Caco-2 (cell line): Measurements from ENCODE around the gene C21orf58. TPM values are rescaled to one million over a fixed set of nuclear protein-coding genes. Genes with fewer than 3 reads are reported as not detected.

Source experiments
- BruUV-seq: library from RNA; stranded (reverse); fragments of 400-500 nt; replicated peaks from 2 replicates; lab custom pipeline; 2021; lab: Mats Ljungman, UMichigan
- CTCF ChIA-PET: fragments of 300-600 bp; sonication (Branson Sonifier 250); formaldehyde crosslinking; loops from one replicate; lab custom pipeline; 2022; ENCODE audit warnings: antibody characterized with exemption; lab: Charles Lee
- POLR2A ChIA-PET: fragments of 300-600 bp; sonication (Branson Sonifier 250); formaldehyde crosslinking; loops from one replicate; lab custom pipeline; 2022; ENCODE audit warnings: antibody characterized with exemption; lab: Charles Lee
- DNase-seq, 2 experiments: peaks; one replicate each; pipeline versions ENCODE4 v3.0.0 to v3.0.0-alpha.2; 2020 to 2022
- H3K27me3 ChIP-seq: replicated peaks from 2 replicates; pipeline ENCODE4 v1.6.0; 2011; ENCODE audit warnings: low read length; ENCODE audit not compliant: control insufficient read depth, insufficient read depth
- H3K36me3 ChIP-seq: 2 replicates; pipeline ENCODE4 v1.5.1; 2011; ENCODE audit warnings: low read length; ENCODE audit not compliant: control insufficient read depth, insufficient read depth
- H3K4me1 ChIP-seq: fragments of 250-450 bp; sonication (Bioruptor Pico); 2 replicates; pipeline ENCODE4 v1.5.1; 2020; ENCODE audit warnings: mild to moderate bottlenecking
- H3K4me3 ChIP-seq: 2 replicates; pipeline ENCODE4 v1.5.1; 2011; ENCODE audit warnings: low read depth, mild to moderate bottlenecking, control low read depth, low read length
- H3K9me3 ChIP-seq: fragments of 250-450 bp; sonication (Bioruptor Pico); 2 replicates; pipeline ENCODE4 v1.5.1; 2020; ENCODE audit warnings: mild to moderate bottlenecking, moderate library complexity
- H3K27ac Mint-ChIP-seq: one replicate; pipeline ENCODE4 v1.8.0; 2022; ENCODE audit warnings: mixed read lengths; ENCODE audit not compliant: unreplicated experiment
- H3K27me3 Mint-ChIP-seq: one replicate; pipeline ENCODE4 v1.8.0; 2022; ENCODE audit warnings: mixed read lengths; ENCODE audit not compliant: insufficient read depth, unreplicated experiment
- H3K36me3 Mint-ChIP-seq: one replicate; pipeline ENCODE4 v1.8.0; 2022; ENCODE audit warnings: mild to moderate bottlenecking, mixed read lengths; ENCODE audit not compliant: insufficient read depth, unreplicated experiment
- H3K4me1 Mint-ChIP-seq: one replicate; pipeline ENCODE4 v1.8.0; 2022; ENCODE audit warnings: low read depth, mixed read lengths; ENCODE audit not compliant: unreplicated experiment
- H3K4me3 Mint-ChIP-seq: one replicate; pipeline ENCODE4 v1.8.0; 2022; ENCODE audit warnings: mild to moderate bottlenecking, moderate library complexity, mixed read lengths; ENCODE audit not compliant: unreplicated experiment
- H3K9me3 Mint-ChIP-seq: one replicate; pipeline ENCODE4 v1.8.0; 2022; ENCODE audit warnings: mixed read lengths; ENCODE audit not compliant: unreplicated experiment
- CTCF ChIP-seq, 2 experiments: fragments of 200-600 bp in 1 of 2; IDR thresholded peaks; 1 replicate in 1 of 2; 2 replicates in 1 of 2; pipeline versions ENCODE4 v1.5.1 to v1.8.0; 2011 to 2022; ENCODE audit warnings: antibody characterized with exemption in 1 of 2, control low read depth in 1 of 2, inconsistent platforms in 1 of 2, low read depth in 1 of 2, low read length in 1 of 2, mild to moderate bottlenecking in 1 of 2, moderate library complexity in 1 of 2; ENCODE audit not compliant: insufficient read depth in 1 of 2, severe bottlenecking in 1 of 2, unreplicated experiment in 1 of 2
- intact Hi-C: fragments of 100-400 bp; cut with micrococcal nuclease; formaldehyde crosslinking; loops from one replicate; pipeline ENCODE4 v1.10.0; 2022; ENCODE audit not compliant: unreplicated experiment
- total RNA-seq: library from RNA; stranded (reverse); gene quantifications from 2 replicates; pipeline ENCODE4 v1.2.3, GENCODE V29; 2022

Gene C21orf58
- total RNA-seq, 1 experiment from 2014 or later, result 17.7 TPM

GRCh38 chr21:46254208-46254975 is 69.3 kb downstream of the C21orf58 start:
- no peaks in the 10 kb centered on the region for H3K27me3 ChIP-seq
- TF ChIP-seq CTCF (IDR thresholded peaks at IDR 0.05; ENCODE audit: insufficient read depth in 1 of 2, low read depth in 1 of 2, low read length in 1 of 2, severe bottlenecking in 1 of 2, unreplicated experiment in 1 of 2), result no peak
- DNase-seq, result no peak
- no peaks in the 10 kb centered on the region for H3K4me1 Mint-ChIP-seq
- no peak overlapping the region for H3K4me3 Mint-ChIP-seq
- H3K9me3 Mint-ChIP-seq, result no peaks in the 10 kb centered on the region
- no peak overlapping the region for H3K4me3 ChIP-seq
- H3K27me3 Mint-ChIP-seq, result no peaks in the 10 kb centered on the region
- no peaks in the 10 kb centered on the region for H3K4me1 ChIP-seq
- peaks cover 93% of the 10 kb centered on the region for H3K36me3 Mint-ChIP-seq
- no peaks in the 10 kb centered on the region for H3K9me3 ChIP-seq
- ChIA-PET POLR2A (no interaction called here), CTCF (no interaction called here)
- peaks cover 3% of the 10 kb centered on the region; the same call in 1 of the 2 replicates for H3K36me3 ChIP-seq
- no TSS peak for BruUV-seq
- H3K27ac Mint-ChIP-seq, result peak overlapping the region; percentile 43
- intact Hi-C loops, result no loop called here

GRCh38 chr21:46253610-46254124 is 70.0 kb downstream of the C21orf58 start:
- peaks cover 93% of the 10 kb centered on the region for H3K36me3 Mint-ChIP-seq

GRCh38 chr21:46252840-46253239 is 70.8 kb downstream of the C21orf58 start:
- H3K9me3 Mint-ChIP-seq, result no peaks in the 10 kb centered on the region
- H3K27me3 ChIP-seq, result no peaks in the 10 kb centered on the region
- no TSS peak for BruUV-seq
- no peak for DNase-seq
- H3K36me3 ChIP-seq, result peaks cover 1% of the 10 kb centered on the region; the same call in 1 of the 2 replicates
- H3K27me3 Mint-ChIP-seq, result no peaks in the 10 kb centered on the region
- no peak overlapping the region for H3K4me3 ChIP-seq
- no peaks in the 10 kb centered on the region for H3K4me1 ChIP-seq
- H3K36me3 Mint-ChIP-seq, result peaks cover 94% of the 10 kb centered on the region
- H3K9me3 ChIP-seq, result no peaks in the 10 kb centered on the region
- no peaks in the 10 kb centered on the region for H3K4me1 Mint-ChIP-seq
- no peak for TF ChIP-seq CTCF (IDR thresholded peaks at IDR 0.05; ENCODE audit: insufficient read depth in 1 of 2, low read depth in 1 of 2, low read length in 1 of 2, severe bottlenecking in 1 of 2, unreplicated experiment in 1 of 2)
- POLR2A ChIA-PET, result no interaction called here
- CTCF ChIA-PET, result no interaction called here
- no peak overlapping the region for H3K27ac Mint-ChIP-seq
- no peak overlapping the region for H3K4me3 Mint-ChIP-seq
- intact Hi-C loops, result no loop called here

More at GRCh38 chr21:46253610-46254124, 70.0 kb downstream of the C21orf58 start:
- CTCF ChIA-PET, result no interaction called here
- intact Hi-C loops, result no loop called here
- TF ChIP-seq CTCF (IDR thresholded peaks at IDR 0.05; ENCODE audit: insufficient read depth in 1 of 2, low read depth in 1 of 2, low read length in 1 of 2, severe bottlenecking in 1 of 2, unreplicated experiment in 1 of 2), result no peak
- no peak for DNase-seq
- Histone ChIP-seq H3K27me3 (no peaks in the 10 kb centered on the region), H3K9me3 (no peaks in the 10 kb centered on the region), H3K4me3 (no peak overlapping the region), H3K4me1 (no peaks in the 10 kb centered on the region), H3K36me3 (peaks cover 3% of the 10 kb centered on the region; the same call in 1 of the 2 replicates)
- Mint-ChIP-seq H3K4me3 (no peak overlapping the region), H3K27me3 (no peaks in the 10 kb centered on the region), H3K9me3 (no peaks in the 10 kb centered on the region), H3K4me1 (no peaks in the 10 kb centered on the region), H3K27ac (peak overlapping the region; percentile 16)
- BruUV-seq, result no TSS peak
- POLR2A ChIA-PET, result no interaction called here

Other genes with a start within 250 kb of the C21orf58 start
- 8.8 and 11.1 TPM in 2 replicates for gene COL6A2, start 225.8 kb downstream of the C21orf58 start, total RNA-seq
- gene FTCD, start 168.3 kb downstream of the C21orf58 start, total RNA-seq, result 3.5 and 4.5 TPM in 2 replicates
- 3.1 and 4.6 TPM in 2 replicates for gene SPATC1L, start 139.4 kb downstream of the C21orf58 start, total RNA-seq
- gene LSS, start 95.1 kb downstream of the C21orf58 start, total RNA-seq, result 121 and 127 TPM in 2 replicates
- 88.1 and 102 TPM in 2 replicates for gene MCM3AP, start 38.3 kb downstream of the C21orf58 start, total RNA-seq
- 10.6 and 11.5 TPM in 2 replicates for gene YBEY, start 37.5 kb downstream of the C21orf58 start, total RNA-seq
- 38.4 and 44.2 TPM in 2 replicates for gene PCNT, start 286 bp upstream of the C21orf58 start, total RNA-seq
- 44.6 and 51.2 TPM in 2 replicates for gene DIP2A, start 135.0 kb upstream of the C21orf58 start, total RNA-seq